Activated T-cell treated with anti-CD3 and anti-CD28 coated beads, Interleukin-2, amount 50 U/mL, for 4 hours (primary cell): ENCODE results near the gene CEP112. TPM values are rescaled to one million over a fixed set of nuclear protein-coding genes. Genes with fewer than 3 reads are reported as not detected.
"Not testable (repeated sequence)": the region's sequence is repeated elsewhere in the genome, so short reads cannot be mapped to it uniquely, and the experiment has no call there.

Experiments
- ATAC-seq, 2 donors: fragments of 200-7000 bp; cut with Tn5 transposase; one replicate each; pipeline ENCODE4 v1.10.0; 2021
- DNase-seq: peaks from one replicate; pipeline ENCODE4 v3.0.0-alpha.2; 2020
- H3K27me3 Mint-ChIP-seq: one replicate; pipeline ENCODE4 v1.8.0; 2021; ENCODE audit warnings: low read depth, mixed read lengths
- H3K36me3 Mint-ChIP-seq: one replicate; pipeline ENCODE4 v1.8.0; 2022; ENCODE audit warnings: mixed read lengths; ENCODE audit not compliant: insufficient read depth
- H3K4me1 Mint-ChIP-seq: one replicate; pipeline ENCODE4 v1.8.0; 2021; ENCODE audit warnings: low read depth, mixed read lengths
- H3K4me3 Mint-ChIP-seq: one replicate; pipeline ENCODE4 v1.8.0; 2021; ENCODE audit warnings: mild to moderate bottlenecking, moderate library complexity, mixed read lengths
- H3K9me3 Mint-ChIP-seq: one replicate; pipeline ENCODE4 v1.8.0; 2021; ENCODE audit warnings: mixed read lengths
- total RNA-seq, 3 donors: library from RNA; stranded (reverse); gene quantifications; one replicate each; pipeline ENCODE4 v1.2.1, GENCODE V29; 2021

Gene CEP112
- total RNA-seq, 3 donors from 2014 or later, result 0.71 to 1.5 (median 0.95) TPM

GRCh38 chr17:65785109-65785508, 406.8 kb downstream of the CEP112 start:
- Mint-ChIP-seq H3K27me3 (no peaks in the 10 kb centered on the region), H3K4me3 (no peak overlapping the region), H3K9me3 (no peaks in the 10 kb centered on the region), H3K4me1 (no peaks in the 10 kb centered on the region), H3K36me3 (no peaks in the 10 kb centered on the region)
- ATAC-seq (no peak), DNase-seq (no peak)

- Mint-ChIP-seq H3K9me3 (no peaks in the 10 kb centered on the region), H3K4me3 (no peak overlapping the region), H3K4me1 (no peaks in the 10 kb centered on the region), H3K27me3 (no peaks in the 10 kb centered on the region), H3K36me3 (no peaks in the 10 kb centered on the region)
- ATAC-seq, result no peak
- no peak for DNase-seq
These were observed 408.0 kb downstream of the CEP112 start for GRCh38 chr17:65783845-65784334.

- not testable (repeated sequence) for H3K9me3 Mint-ChIP-seq, H3K4me1 Mint-ChIP-seq, H3K27me3 Mint-ChIP-seq, H3K36me3 Mint-ChIP-seq, H3K4me3 Mint-ChIP-seq, DNase-seq
- peak in 1 of 2 donors; percentile 27 for ATAC-seq
These were observed 409.7 kb downstream of the CEP112 start for GRCh38 chr17:65782104-65782706.

- no peaks in the 10 kb centered on the region for H3K4me1 Mint-ChIP-seq
- DNase-seq (no peak), ATAC-seq (no peak)
- no peaks in the 10 kb centered on the region for H3K9me3 Mint-ChIP-seq
- no peaks in the 10 kb centered on the region for H3K27me3 Mint-ChIP-seq
- H3K4me3 Mint-ChIP-seq, result no peak overlapping the region
- no peaks in the 10 kb centered on the region for H3K36me3 Mint-ChIP-seq
These were observed 411.8 kb downstream of the CEP112 start for GRCh38 chr17:65780111-65780510.

GRCh38 chr17:65776890-65777289, 415.0 kb downstream of the CEP112 start:
- Mint-ChIP-seq H3K4me3 (no peak overlapping the region), H3K36me3 (no peaks in the 10 kb centered on the region), H3K4me1 (peaks cover 8% of the 10 kb centered on the region), H3K27me3 (no peaks in the 10 kb centered on the region), H3K9me3 (no peaks in the 10 kb centered on the region)
- no peak for DNase-seq
- no peak for ATAC-seq

- no peaks in the 10 kb centered on the region for H3K36me3 Mint-ChIP-seq
- H3K9me3 Mint-ChIP-seq, result no peaks in the 10 kb centered on the region
- ATAC-seq (peak in 1 of 2 donors; percentile 30), DNase-seq (no peak)
- no peak overlapping the region for H3K4me3 Mint-ChIP-seq
- H3K4me1 Mint-ChIP-seq, result peaks cover 8% of the 10 kb centered on the region
- peaks cover 2% of the 10 kb centered on the region for H3K27me3 Mint-ChIP-seq
These were observed 417.1 kb downstream of the CEP112 start for GRCh38 chr17:65774787-65775186.

GRCh38 chr17:65772989-65773388, 418.9 kb downstream of the CEP112 start:
- no peaks in the 10 kb centered on the region for H3K36me3 Mint-ChIP-seq
- no peak overlapping the region for H3K4me3 Mint-ChIP-seq
- DNase-seq (no peak), ATAC-seq (no peak)
- peaks cover 8% of the 10 kb centered on the region for H3K4me1 Mint-ChIP-seq
- H3K27me3 Mint-ChIP-seq, result peaks cover 2% of the 10 kb centered on the region
- H3K9me3 Mint-ChIP-seq, result no peaks in the 10 kb centered on the region

- Mint-ChIP-seq H3K27me3 (peaks cover 2% of the 10 kb centered on the region), H3K36me3 (no peaks in the 10 kb centered on the region), H3K4me3 (no peak overlapping the region), H3K4me1 (peaks cover 8% of the 10 kb centered on the region), H3K9me3 (no peaks in the 10 kb centered on the region)
- no peak for ATAC-seq
- no peak for DNase-seq
These were observed 420.2 kb downstream of the CEP112 start for GRCh38 chr17:65771704-65772103.

GRCh38 chr17:65763786-65764185, 428.1 kb downstream of the CEP112 start:
- DNase-seq, result no peak
- Mint-ChIP-seq H3K4me3 (no peak overlapping the region), H3K27me3 (peaks cover 4% of the 10 kb centered on the region), H3K4me1 (no peaks in the 10 kb centered on the region), H3K36me3 (no peaks in the 10 kb centered on the region), H3K9me3 (no peaks in the 10 kb centered on the region)
- ATAC-seq, result no peak

- DNase-seq (no peak), ATAC-seq (no peak)
- H3K4me1 Mint-ChIP-seq, result no peaks in the 10 kb centered on the region
- H3K36me3 Mint-ChIP-seq, result no peaks in the 10 kb centered on the region
- no peak overlapping the region for H3K4me3 Mint-ChIP-seq
- H3K27me3 Mint-ChIP-seq, result peaks cover 4% of the 10 kb centered on the region
- no peaks in the 10 kb centered on the region for H3K9me3 Mint-ChIP-seq
These were observed 429.0 kb downstream of the CEP112 start for GRCh38 chr17:65762973-65763372.

GRCh38 chr17:65759532-65759931, 432.4 kb downstream of the CEP112 start:
- Mint-ChIP-seq H3K4me1 (no peaks in the 10 kb centered on the region), H3K27me3 (no peaks in the 10 kb centered on the region), H3K9me3 (no peaks in the 10 kb centered on the region), H3K36me3 (no peaks in the 10 kb centered on the region), H3K4me3 (no peak overlapping the region)
- ATAC-seq (no peak), DNase-seq (no peak)

- H3K4me3 Mint-ChIP-seq, result no peak overlapping the region
- H3K36me3 Mint-ChIP-seq, result no peaks in the 10 kb centered on the region
- H3K4me1 Mint-ChIP-seq, result peaks cover 9% of the 10 kb centered on the region
- H3K9me3 Mint-ChIP-seq, result no peaks in the 10 kb centered on the region
- H3K27me3 Mint-ChIP-seq, result peaks cover 2% of the 10 kb centered on the region
- DNase-seq (no peak), ATAC-seq (no peak)
These were observed 435.2 kb downstream of the CEP112 start for GRCh38 chr17:65756760-65757159.

- Mint-ChIP-seq H3K36me3 (no peaks in the 10 kb centered on the region), H3K4me3 (no peak overlapping the region), H3K4me1 (peaks cover 17% of the 10 kb centered on the region), H3K9me3 (no peaks in the 10 kb centered on the region), H3K27me3 (peaks cover 2% of the 10 kb centered on the region)
- DNase-seq (no peak), ATAC-seq (no peak)
These were observed 436.1 kb downstream of the CEP112 start for GRCh38 chr17:65755799-65756198.

- H3K27me3 Mint-ChIP-seq, result peaks cover 2% of the 10 kb centered on the region
- no peaks in the 10 kb centered on the region for H3K36me3 Mint-ChIP-seq
- ATAC-seq (no peak), DNase-seq (no peak)
- no peak overlapping the region for H3K4me3 Mint-ChIP-seq
- peaks cover 26% of the 10 kb centered on the region for H3K4me1 Mint-ChIP-seq
- no peaks in the 10 kb centered on the region for H3K9me3 Mint-ChIP-seq
These were observed 437.3 kb downstream of the CEP112 start for GRCh38 chr17:65754630-65755029.

GRCh38 chr17:65754081-65754480, 437.9 kb downstream of the CEP112 start:
- DNase-seq, result no peak
- Mint-ChIP-seq H3K4me3 (no peak overlapping the region), H3K9me3 (no peaks in the 10 kb centered on the region), H3K27me3 (peaks cover 2% of the 10 kb centered on the region), H3K36me3 (no peaks in the 10 kb centered on the region), H3K4me1 (peaks cover 26% of the 10 kb centered on the region)
- ATAC-seq, result no peak
